ENCODE data around the gene SLC12A8.

Gene SLC12A8

DNA sequence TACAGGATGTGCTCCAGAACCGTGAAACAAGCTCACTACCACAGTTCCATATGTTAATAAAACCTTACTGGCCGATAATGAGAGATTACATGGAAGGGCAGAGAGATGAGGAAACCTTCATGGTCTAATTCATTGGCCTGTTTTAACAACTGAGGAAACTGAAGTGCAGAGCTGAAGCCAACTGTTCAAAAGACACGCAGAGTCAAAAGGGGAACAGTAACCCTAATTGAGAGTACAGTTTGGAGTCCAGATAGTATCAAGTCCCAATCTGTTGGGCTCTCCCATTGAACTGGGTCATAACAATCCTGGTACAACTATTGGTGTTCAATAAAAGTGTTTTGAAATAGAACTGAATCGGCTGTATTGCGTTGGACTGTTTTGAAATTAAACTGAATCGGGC is 69.6 kb downstream of the SLC12A8 start:
- FAIRE-seq (no peak), DNase-seq (ENCODE audit: insufficient read length, low spot score) (no peak)

DNA sequence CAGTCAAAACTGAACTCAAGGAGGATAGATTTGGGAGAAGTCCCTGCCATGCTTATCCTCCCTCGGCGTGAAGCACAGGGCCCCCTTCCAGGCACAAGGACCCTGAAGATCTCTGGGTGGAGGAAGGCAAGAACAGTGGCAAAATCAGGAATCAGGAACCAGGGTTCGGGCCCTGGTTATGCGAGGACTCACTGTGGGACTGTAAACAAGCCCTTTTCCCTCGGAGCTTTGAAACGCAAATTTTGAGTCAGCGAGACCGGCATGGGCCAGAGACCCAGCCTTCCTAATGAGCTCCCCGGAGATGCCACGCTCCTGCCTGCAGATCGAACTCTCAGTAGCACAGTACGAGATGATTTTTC is 70.1 kb downstream of the SLC12A8 start:
- no peak for FAIRE-seq
- no peak for DNase-seq (ENCODE audit: insufficient read length, low spot score)

DNA sequence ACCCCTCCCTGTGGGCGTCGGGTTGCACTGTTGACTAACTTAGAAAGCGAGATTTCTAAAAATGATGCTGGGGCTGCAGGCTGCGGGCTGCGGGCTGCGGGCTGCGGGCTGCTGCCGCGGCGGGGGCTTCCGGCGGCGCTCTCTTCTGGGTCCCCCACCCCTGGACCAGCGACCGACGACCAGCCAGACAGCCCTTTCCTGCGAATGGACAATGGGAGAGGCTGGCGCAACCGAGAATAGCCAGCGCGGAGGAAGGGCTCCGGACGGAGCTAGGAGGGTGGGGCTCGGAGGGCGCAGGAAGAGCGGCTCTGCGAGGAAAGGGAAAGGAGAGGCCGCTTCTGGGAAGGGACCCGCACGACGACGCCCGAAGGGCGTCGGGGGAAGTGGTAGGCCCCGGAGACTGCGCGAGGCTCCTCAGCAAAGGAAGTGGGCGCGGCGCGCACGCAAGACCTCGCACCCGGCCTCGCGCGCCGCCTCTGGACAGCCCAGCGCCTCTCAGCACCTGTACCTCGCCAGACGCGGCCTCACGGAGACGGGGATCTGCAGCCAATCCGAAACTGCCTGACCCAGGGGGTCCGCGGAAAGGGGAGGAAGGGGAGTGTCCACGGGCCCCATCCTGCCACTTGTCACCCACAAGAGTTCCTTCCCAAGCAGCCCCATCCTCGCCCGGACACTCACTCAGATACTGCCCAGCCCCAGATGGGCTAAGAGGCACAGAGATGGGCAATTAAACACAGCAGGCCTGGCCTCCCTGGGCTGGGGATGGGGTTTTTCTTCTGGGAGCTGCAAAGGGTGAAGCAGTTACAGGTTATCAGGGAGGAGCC is 70.7 kb downstream of the SLC12A8 start:
- DNase-seq (ENCODE audit: insufficient read length, low spot score) (no peak), FAIRE-seq (no peak)

DNA sequence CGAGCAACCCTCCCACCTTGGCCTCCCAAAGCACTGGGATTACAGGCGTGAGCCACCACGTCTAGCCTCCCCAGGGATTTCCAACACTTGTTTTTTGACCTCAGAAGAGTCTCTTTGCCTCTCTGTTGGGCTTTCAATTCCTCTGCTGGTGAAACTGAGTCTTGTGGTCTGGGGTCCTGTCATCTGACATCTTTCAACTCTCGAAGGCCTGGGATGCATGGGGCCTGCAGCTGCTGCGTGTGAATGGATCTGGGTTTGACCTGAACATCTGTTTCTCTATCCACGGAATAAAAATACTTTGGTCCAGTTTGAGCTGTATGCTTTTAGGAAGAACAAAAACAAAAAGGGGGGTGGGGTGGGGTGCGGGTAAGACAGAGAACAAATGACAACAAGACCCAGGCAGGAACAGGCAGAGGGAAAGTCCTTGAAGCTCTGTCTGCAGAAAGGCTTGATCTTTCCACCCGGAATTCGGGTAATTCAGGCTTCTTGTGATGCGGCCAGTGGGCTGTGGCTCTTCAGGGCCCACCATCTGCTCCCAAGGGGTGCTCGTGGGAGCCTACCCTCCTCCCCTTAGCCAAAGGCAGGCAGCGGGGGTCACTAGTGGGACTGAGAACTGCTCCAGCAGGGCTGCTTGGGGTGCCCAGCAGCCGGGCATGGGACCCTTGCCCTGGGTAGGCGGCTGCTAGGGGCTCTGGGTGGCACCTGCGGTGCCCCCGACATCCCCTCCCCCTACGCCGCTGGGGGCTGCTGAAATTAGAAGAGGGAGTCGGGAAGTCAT is 71.5 kb downstream of the SLC12A8 start:
- DNase-seq (ENCODE audit: insufficient read length, low spot score) (no peak), FAIRE-seq (no peak)

DNA sequence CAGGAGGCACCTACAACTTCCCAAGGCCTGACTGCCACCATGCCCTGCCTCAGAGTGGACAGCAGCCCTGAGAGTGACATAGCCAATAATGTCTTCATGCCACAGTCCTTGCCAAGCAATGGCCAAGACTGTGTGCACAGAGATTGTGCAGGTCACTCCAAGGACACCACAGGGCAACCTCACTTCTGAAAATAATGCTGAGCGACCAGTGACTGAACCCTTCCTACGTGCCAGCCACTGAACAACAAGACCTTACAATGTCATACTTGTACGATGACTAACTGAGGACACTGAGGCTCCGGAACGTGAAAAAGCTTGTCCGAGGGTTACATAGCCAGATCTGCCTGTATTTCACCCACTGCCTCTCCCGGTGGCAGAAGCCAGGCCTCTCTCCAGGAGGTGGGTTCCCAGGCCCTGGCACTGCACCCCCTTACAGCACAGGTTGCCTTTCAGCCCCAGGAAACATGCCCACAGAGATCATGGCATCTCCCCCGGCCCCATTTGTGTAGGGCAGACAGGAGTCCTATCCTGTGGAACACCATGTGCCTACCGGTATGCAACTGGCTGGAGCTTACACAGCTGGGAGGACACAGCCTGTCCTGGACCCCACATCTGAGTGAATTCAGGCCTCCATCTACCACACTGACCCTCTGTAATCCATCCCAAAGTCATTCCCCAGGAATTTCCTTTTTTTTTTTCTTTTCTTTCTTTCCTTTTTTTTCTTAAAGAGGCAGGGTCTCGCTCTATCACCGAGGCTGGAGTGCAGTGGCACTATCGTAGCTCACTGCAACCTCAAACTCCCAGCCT is 72.3 kb downstream of the SLC12A8 start:
- DNase-seq (ENCODE audit: insufficient read length, low spot score) (no peak), FAIRE-seq (peak; percentile 88)

DNA sequence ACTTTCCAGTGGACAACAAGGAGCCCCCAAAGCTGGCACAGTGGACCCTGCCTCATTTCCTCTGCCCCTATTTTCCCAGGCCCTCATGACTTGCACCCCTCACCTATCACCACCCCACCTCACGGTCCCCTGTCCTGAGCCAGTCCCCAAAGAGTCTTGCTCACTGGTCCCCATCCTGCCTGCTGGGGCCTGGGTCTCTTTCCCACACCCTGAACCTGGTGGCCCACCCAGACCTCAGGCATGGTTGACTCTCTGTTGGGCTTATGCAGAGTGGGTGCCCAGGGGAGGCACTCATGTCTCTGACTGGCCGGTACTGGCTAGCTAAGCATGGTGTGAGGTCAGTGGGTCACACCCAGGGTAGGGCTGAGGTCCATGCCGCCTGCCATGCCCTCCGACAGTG is 73.2 kb downstream of the SLC12A8 start:
- FAIRE-seq: no peak

DNA sequence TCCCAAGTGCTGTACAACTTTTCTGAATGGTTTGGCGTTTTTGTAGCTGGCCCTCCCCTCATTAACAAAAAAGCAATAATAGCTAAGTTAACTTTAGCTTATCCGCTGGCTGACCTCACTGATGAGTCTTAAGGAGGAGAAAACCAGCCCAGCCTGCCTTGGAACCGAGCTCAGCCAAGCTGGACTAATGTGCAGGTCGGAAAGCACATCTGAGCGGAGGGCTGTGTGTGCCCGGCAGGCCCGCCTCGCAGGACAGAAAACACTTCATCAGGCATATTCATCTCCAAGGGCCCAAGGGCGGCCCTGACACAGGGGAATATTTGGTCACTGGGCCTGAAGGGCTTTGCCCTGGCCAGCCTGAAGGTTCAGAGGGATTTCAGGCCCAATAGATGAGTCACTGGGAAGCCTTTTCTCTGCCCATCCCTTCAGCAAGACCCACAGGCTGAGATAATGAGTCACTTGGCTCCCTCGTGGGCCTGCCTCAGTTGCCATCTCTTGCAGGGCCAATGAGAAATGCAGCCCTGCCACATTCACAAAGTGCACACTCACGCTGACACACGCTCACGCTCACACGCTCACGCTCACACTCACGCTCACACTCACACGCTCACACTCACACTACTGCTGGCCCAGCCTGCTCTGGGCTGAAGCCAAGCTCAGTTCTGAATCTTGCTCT is 75.1 kb downstream of the SLC12A8 start:
- DNase-seq (ENCODE audit: insufficient read length, low spot score) (no peak), FAIRE-seq (peak; percentile 59)

More for the DNA sequence above, 73.2 kb downstream of the SLC12A8 start:
- DNase-seq (ENCODE audit: insufficient read length, low spot score): no peak

DNA sequence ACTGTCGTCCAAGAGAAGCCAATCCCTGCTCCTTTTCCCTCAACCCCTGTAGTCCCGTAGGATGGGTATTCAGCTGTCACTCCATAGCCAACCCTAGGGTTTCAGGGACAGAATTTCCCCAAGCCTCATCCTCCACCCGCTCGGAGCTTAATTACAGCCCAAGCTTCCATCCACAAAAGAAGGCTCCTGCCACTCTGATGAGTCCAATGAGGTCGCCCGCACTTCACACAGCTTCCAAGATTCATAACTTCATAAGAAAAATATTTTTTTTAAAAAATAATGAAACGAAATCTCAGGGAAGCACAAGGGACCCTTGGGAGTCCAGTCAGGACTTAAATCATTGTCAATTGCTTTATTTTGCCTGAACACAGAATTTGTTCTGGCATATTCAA is 75.6 kb downstream of the SLC12A8 start:
- DNase-seq (ENCODE audit: insufficient read length, low spot score) (no peak), FAIRE-seq (no peak)

DNA sequence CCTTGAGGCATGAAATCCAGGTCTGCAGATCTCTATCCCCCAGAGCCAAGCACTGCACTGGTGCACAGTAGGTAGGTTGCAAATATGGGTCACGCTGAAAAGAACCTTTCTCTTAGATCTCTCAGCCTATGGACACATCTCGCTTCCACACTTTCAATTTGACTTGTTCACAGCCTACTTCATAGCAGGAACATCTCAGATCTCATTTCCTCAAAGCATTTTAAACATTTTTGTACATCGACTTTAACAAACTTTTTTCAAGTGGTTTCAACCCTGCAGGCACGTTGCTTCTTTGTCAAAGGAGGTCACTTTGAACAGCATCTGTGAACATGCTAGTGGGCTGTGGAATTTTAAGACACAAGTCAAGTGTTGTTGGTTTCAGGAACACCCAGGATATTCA is 76.0 kb downstream of the SLC12A8 start:
- FAIRE-seq: no peak
- no peak for DNase-seq (ENCODE audit: insufficient read length, low spot score)

DNA sequence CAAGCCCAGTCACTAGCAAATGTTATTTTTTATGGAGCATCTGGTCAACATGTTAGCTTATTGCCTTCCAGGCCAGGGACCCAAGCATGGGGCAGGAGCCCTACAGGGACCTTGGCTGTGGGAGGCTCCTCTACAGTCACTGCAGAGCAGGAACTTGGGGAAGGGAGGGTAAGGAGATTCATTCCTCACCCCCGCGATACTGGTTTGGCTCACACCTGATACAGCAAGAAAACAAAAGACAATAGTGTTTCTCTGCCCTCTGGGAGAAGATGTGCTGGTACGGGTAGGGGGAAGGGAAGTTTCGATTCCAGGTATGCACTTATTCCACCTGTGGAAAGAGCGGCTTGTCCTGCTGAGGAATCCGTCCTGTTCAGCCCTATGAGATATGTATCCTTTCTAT is 77.6 kb downstream of the SLC12A8 start:
- DNase-seq (ENCODE audit: insufficient read length, low spot score) (no peak), FAIRE-seq (no peak)

DNA sequence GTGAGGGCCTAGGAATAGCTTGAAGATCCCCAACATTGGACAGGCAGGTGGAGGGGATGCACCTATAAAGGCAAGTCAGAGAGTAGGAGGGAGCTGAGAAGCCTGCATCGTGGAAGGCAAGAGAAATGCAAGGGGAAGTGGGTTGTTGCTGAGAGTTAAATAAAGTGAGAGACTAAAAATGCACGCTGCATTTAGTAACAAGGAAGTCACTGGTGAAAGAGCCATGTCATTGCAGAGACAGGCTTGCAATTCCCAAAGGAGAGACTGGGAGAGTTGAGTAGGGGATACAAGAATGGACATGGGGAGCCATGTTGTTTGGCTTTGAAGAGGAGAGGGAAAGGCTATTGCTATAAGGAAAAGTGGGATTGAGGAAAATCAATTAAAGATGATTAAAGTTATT is 79.7 kb downstream of the SLC12A8 start:
- FAIRE-seq (no peak), DNase-seq (ENCODE audit: insufficient read length, low spot score) (no peak)

DNA sequence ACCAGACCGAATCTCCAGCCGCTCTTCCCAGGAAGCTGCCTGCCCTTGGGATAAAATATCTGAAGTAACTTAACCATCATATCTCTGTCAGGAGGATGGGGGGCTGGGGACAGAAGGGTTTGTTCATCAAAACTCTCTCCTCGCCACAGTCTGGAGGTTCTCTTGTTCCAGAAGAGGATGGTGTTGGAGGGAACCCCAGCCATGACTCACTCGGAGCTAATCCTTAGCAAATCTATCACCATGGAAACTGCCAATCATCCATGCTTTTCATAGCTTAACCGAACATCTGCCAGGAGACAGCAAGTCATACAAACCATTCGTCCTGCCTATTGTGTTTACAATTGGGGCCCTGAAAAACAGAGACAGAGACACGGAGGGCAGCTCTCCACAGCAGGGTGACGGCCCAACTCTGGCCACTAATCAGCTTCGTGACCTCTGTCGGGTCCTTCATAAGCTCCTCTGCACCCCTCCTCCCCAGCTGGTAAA is 83.0 kb downstream of the SLC12A8 start:
- FAIRE-seq (peak; percentile 97), DNase-seq (ENCODE audit: insufficient read length, low spot score) (peak; percentile 90)

DNA sequence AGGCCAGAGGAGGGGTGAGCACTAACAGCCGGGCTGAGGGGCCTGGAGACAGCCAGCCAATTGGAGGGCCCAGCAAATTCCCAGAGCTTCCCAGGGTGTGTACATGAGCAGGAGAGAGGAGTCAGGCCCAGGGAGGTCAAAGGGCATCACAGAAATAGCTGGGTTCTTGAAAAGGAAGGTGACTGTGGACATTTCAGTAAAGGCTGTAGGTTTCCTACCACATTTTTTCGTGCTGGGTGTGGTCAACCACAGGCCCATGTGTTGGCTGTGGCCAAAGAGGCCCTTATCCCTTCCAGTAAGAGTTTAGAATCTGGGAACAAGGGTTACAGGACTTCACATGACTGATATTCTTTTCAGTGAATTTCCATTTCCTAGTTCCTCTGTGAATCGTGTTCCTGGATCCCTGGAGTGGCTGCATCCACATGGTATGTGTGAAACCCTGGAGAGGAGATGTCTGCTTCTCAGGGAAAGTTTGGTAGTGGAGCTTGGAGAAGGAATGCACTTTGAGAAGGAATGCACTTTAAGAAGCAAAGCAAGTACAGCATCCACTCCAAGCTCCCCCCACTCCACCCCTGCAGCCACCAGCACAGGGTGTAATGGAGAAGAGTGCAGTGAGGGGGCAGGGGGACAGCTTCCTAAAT is 83.6 kb downstream of the SLC12A8 start:
- no peak for DNase-seq (ENCODE audit: insufficient read length, low spot score)
- FAIRE-seq: no peak

DNA sequence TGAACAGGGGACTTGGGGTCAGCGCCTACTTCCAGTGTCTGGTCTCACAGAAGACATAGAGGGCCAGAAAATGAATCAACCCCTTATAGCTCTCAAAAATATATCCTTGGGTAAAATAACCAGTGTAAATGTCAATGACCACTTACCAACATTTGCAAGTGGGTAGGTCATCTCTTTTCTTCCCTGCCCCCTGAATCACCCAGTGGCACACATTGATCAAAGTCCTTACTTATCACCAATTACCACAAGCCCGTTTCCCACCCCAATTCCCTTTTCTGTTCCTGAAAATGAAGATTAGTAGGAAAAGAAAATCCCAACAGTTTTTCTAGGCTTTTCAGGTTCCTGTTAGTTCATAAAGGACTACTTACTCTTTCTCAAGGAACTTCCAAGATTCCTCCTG is 86.2 kb downstream of the SLC12A8 start:
- FAIRE-seq: no peak

DNA sequence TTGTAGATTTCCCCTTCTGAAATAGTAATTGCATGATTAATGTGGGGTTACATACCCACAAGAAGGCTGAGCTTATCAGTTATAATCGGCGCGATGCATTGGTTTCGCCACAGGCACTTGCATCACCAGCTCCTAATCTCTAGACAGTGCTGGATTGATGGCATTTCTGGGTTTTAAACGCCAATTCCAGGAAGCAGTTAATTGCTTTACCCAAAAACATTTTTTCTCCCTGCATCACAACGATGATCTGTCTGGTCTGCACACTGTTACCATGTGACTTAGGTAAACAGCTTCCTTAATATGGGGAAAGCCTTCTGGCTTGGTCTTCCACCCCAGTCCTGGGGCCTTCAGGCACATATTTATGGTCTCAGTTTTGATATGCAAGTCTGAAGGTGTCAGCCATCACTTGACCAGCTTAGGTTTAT is 86.7 kb downstream of the SLC12A8 start:
- DNase-seq (ENCODE audit: insufficient read length, low spot score): peak; percentile 83
- peak; percentile 87 for FAIRE-seq

More for the DNA sequence above, 86.2 kb downstream of the SLC12A8 start:
- DNase-seq (ENCODE audit: insufficient read length, low spot score): no peak

DNA sequence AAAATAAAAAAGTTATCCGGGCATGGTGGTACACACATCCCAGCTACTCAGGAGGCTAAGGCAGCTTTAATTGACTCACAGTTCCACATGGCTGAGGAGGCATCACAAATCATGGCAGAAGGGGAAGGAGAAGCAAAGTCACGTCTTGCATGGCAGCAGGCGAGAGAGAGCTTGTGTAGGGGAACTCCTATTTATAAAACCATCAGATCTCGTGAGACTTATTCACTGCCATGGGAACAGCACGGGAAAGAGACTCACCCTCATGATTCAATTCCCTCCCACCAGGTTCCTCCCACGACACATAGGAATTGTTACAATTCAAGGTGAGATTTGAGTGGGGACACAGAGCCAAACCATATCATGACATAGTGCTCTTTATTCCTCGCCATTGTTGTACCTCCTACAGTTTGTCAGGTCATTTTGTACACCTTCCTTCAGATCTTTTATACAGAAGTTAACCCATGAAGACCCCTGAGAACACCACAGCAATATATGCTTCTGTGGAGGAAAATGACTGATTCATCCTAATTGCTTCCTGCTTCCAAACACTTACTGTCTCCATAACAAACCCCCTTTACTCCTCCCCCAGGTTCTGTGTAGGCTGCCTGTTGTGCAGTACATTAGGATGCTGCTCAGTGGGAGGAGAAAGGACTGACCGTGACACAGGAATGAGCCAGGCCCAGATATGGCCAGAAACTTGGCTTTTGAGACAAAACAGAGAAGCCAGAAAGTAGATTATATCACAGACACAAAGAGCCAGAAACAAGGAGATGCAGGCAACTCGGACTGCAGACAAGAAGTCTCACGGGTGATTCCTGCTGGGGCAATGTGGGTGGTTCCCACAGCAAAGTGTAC is 88.9 kb downstream of the SLC12A8 start:
- no peak for FAIRE-seq
- no peak for DNase-seq (ENCODE audit: insufficient read length, low spot score)

DNA sequence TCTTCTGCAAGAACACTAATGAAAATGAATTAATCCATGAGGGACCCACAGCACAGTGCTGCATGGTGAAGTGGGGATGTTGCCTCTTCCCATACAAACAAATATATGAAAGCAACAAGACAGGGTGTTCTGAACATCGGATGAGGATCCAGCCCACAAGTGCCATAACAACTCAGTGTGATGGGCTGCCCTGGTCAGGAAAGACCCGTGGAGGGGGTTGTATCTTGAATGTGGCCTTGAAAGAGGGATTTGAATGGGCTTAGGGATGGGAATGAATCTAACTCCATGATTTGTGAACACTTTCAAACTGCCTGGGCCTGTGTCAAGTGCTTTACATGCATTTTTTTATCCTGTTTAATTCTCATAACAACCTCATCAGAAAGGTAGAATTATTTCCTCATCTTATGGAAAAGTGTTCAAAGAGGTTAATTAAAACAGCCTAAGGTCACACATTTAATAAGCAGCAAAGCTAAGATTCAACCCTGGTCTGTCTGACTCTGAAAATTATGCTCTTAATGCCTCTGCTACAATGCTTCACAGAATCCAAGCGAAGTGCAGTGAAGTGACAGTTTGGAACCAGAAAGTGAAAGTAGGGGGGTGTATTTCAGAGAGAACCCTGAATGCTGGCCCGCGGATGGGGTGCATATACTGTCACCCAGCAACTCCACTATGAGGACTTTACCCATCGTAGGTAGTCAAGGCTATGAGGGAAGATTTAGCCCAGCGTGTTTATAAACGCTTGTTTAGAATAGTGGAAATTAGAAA is 91.1 kb downstream of the SLC12A8 start:
- DNase-seq (ENCODE audit: insufficient read length, low spot score) (no peak), FAIRE-seq (no peak)

DNA sequence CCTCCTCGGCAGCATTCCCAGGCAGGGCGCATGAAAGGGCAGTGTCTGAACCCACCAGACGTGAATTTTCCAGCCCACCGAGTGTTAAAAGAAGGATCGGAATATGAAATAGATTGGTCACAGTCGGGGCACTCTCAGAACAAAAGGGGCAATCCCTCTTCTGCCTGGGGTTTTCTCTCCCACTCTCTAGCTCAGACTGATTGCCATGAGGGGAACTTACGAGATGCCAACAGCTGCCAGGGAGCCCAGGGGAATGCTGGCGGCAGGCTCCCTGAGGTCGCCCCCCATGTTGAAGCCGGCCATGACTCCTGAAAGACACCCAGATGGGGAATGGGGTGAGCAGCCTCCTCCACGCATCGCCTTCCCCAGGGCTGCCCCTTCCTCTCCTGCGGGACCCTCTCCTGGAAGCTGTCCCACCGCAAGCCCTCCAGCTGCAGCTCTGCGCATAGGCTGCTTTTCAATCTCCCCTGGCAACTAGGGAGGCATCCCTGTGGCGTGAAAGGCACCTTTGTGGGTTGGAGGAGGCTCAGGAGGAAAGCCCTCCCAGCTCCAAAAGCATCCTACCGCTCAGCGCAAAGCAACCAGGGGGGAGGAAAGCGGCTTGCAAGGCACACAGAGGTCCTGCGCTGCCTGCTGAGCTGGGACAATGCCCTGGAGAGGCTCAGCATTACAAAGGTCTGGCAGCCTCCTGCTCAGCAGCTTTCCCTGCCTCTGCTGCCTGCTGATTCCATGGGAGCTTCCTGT is 92.0 kb downstream of the SLC12A8 start:
- no peak for DNase-seq (ENCODE audit: insufficient read length, low spot score)
- no peak for FAIRE-seq
